ENCODE results near the gene LST1.
"Not testable (repeated sequence)": the region's sequence is repeated elsewhere in the genome, so short reads cannot be mapped to it uniquely, and the experiment has no call there.

Gene LST1

GRCh38 chr6:31585491-31585890 lies 586 bp upstream of the LST1 start:
- ATAC-seq (peak; percentile 40), DNase-seq (ENCODE audit: low spot score in 2 of 2) (peak in 1 of 2 donors; percentile 72)
- Mint-ChIP-seq H3K36me3 (peaks cover 52% of the 10 kb centered on the region), H3K9me3 (no peaks in the 10 kb centered on the region), H3K27ac (peak overlapping the region; percentile 83), H3K4me3 (peak overlapping the region; percentile 76), H3K4me1 (peaks cover 74% of the 10 kb centered on the region)

GRCh38 chr6:31586599-31587281 lies 663 bp downstream of the LST1 start:
- peak overlapping the region; percentile 76 for H3K4me3 Mint-ChIP-seq
- peak overlapping the region; percentile 83 for H3K27ac Mint-ChIP-seq
- ATAC-seq = peak; percentile 27
- no peak for DNase-seq (ENCODE audit: low spot score in 2 of 2)
- peaks cover 40% of the 10 kb centered on the region for H3K36me3 Mint-ChIP-seq
- H3K9me3 Mint-ChIP-seq = no peaks in the 10 kb centered on the region
- H3K4me1 Mint-ChIP-seq = peaks cover 70% of the 10 kb centered on the region

GRCh38 chr6:31587791-31588777 lies 2.0 kb downstream of the LST1 start:
- peak overlapping the region; percentile 83 for H3K27ac Mint-ChIP-seq
- DNase-seq (ENCODE audit: low spot score in 2 of 2) (no peak), ATAC-seq (peak; percentile 19)
- H3K36me3 Mint-ChIP-seq = peaks cover 51% of the 10 kb centered on the region
- H3K4me3 Mint-ChIP-seq = peak overlapping the region; percentile 76
- H3K9me3 Mint-ChIP-seq = no peaks in the 10 kb centered on the region
- peaks cover 67% of the 10 kb centered on the region for H3K4me1 Mint-ChIP-seq

- DNase-seq (ENCODE audit: low spot score in 2 of 2) (no peak), ATAC-seq (peak; percentile 14)
- peaks cover 73% of the 10 kb centered on the region for H3K4me1 Mint-ChIP-seq
- peak overlapping the region; percentile 91 for H3K27ac Mint-ChIP-seq
- peak overlapping the region; percentile 76 for H3K4me3 Mint-ChIP-seq
- no peaks in the 10 kb centered on the region for H3K9me3 Mint-ChIP-seq
- peaks cover 60% of the 10 kb centered on the region for H3K36me3 Mint-ChIP-seq
Measured at GRCh38 chr6:31588871-31589650, 3.0 kb downstream of the LST1 start.

GRCh38 chr6:31590691-31591090 lies 4.6 kb downstream of the LST1 start:
- peaks cover 57% of the 10 kb centered on the region for H3K36me3 Mint-ChIP-seq
- peak overlapping the region; percentile 76 for H3K4me3 Mint-ChIP-seq
- H3K9me3 Mint-ChIP-seq; DNase-seq (ENCODE audit: low spot score in 2 of 2); ATAC-seq: not testable (repeated sequence)
- peak overlapping the region; percentile 91 for H3K27ac Mint-ChIP-seq
- H3K4me1 Mint-ChIP-seq = peaks cover 68% of the 10 kb centered on the region

GRCh38 chr6:31592396-31592771 lies 6.3 kb downstream of the LST1 start:
- peaks cover 65% of the 10 kb centered on the region for H3K4me1 Mint-ChIP-seq
- peak overlapping the region; percentile 76 for H3K4me3 Mint-ChIP-seq
- ATAC-seq = peak; percentile 27

GRCh38 chr6:31597006-31597405 lies 10.9 kb downstream of the LST1 start:
- DNase-seq (ENCODE audit: low spot score in 2 of 2) = no peak
- H3K4me3 Mint-ChIP-seq = no peak overlapping the region

More at GRCh38 chr6:31592396-31592771, 6.3 kb downstream of the LST1 start:
- Mint-ChIP-seq H3K9me3 (no peaks in the 10 kb centered on the region), H3K36me3 (peaks cover 46% of the 10 kb centered on the region), H3K27ac (peak overlapping the region; percentile 88)
- no peak for DNase-seq (ENCODE audit: low spot score in 2 of 2)

GRCh38 chr6:31607317-31607716 lies 21.2 kb downstream of the LST1 start:
- no peaks in the 10 kb centered on the region for H3K9me3 Mint-ChIP-seq
- ATAC-seq (peak; percentile 36), DNase-seq (ENCODE audit: low spot score in 2 of 2) (no peak)
- no peak overlapping the region for H3K27ac Mint-ChIP-seq
- no peaks in the 10 kb centered on the region for H3K36me3 Mint-ChIP-seq
- H3K4me1 Mint-ChIP-seq = no peaks in the 10 kb centered on the region
- no peak overlapping the region for H3K4me3 Mint-ChIP-seq

More at GRCh38 chr6:31597006-31597405, 10.9 kb downstream of the LST1 start:
- Mint-ChIP-seq H3K36me3 (peaks cover 19% of the 10 kb centered on the region), H3K9me3 (no peaks in the 10 kb centered on the region), H3K4me1 (peaks cover 45% of the 10 kb centered on the region), H3K27ac (peak overlapping the region; percentile 5)
- peak; percentile 75 for ATAC-seq

- H3K4me1 Mint-ChIP-seq = peaks cover 1% of the 10 kb centered on the region
- H3K4me3 Mint-ChIP-seq = no peak overlapping the region
- ATAC-seq (no peak), DNase-seq (ENCODE audit: low spot score in 2 of 2) (no peak)
- H3K9me3 Mint-ChIP-seq = no peaks in the 10 kb centered on the region
- H3K27ac Mint-ChIP-seq = no peak overlapping the region
- H3K36me3 Mint-ChIP-seq = no peaks in the 10 kb centered on the region
Measured at GRCh38 chr6:31609519-31610406, 23.7 kb downstream of the LST1 start.

- H3K4me3 Mint-ChIP-seq = no peak overlapping the region
- H3K27ac Mint-ChIP-seq = no peak overlapping the region
- DNase-seq (ENCODE audit: low spot score in 2 of 2) (no peak), ATAC-seq (no peak)
- H3K9me3 Mint-ChIP-seq = no peaks in the 10 kb centered on the region
- H3K4me1 Mint-ChIP-seq = peaks cover 13% of the 10 kb centered on the region
- H3K36me3 Mint-ChIP-seq = no peaks in the 10 kb centered on the region
Measured at GRCh38 chr6:31610968-31611367, 24.9 kb downstream of the LST1 start.

- no peak overlapping the region for H3K27ac Mint-ChIP-seq
- H3K4me3 Mint-ChIP-seq = no peak overlapping the region
- H3K36me3 Mint-ChIP-seq = no peaks in the 10 kb centered on the region
- H3K4me1 Mint-ChIP-seq = peaks cover 16% of the 10 kb centered on the region
- H3K9me3 Mint-ChIP-seq = no peaks in the 10 kb centered on the region
- DNase-seq (ENCODE audit: low spot score in 2 of 2) (no peak), ATAC-seq (no peak)
Measured at GRCh38 chr6:31614075-31614619, 28.1 kb downstream of the LST1 start.

GRCh38 chr6:31614684-31615578 lies 28.9 kb downstream of the LST1 start, which contains the start of gene AIF1:
AIF1 (plus strand) TSS chr6:31615234; CDS start chr6:31615330, 96 bp downstream.
- DNase-seq (ENCODE audit: low spot score in 2 of 2) (no peak), ATAC-seq (no peak)
- Mint-ChIP-seq H3K4me3 (peak within 1 kb of the TSS; percentile 55), H3K36me3 (peaks cover 5% of the 10 kb centered on the region), H3K9me3 (no peaks in the 10 kb centered on the region), H3K27ac (peak within 1 kb of the TSS; percentile 74), H3K4me1 (peaks cover 16% of the 10 kb centered on the region)

GRCh38 chr6:31615748-31616147 lies 29.7 kb downstream of the LST1 start:
- Mint-ChIP-seq H3K4me3 (peak overlapping the region; percentile 55), H3K36me3 (peaks cover 11% of the 10 kb centered on the region), H3K4me1 (peaks cover 16% of the 10 kb centered on the region), H3K27ac (peak overlapping the region; percentile 74), H3K9me3 (no peaks in the 10 kb centered on the region)
- no peak for ATAC-seq
- no peak for DNase-seq (ENCODE audit: low spot score in 2 of 2)

All from stimulated activated effector memory CD8-positive, alpha-beta T cell treated with anti-CD3 and anti-CD28 coated beads, Interleukin-12 subunit alpha, Interleukin-12 subunit beta, amount 100 ng/mL, for 72 hours (primary cell).